IMR-90 (cell line): Measurements from ENCODE around the gene PARP12.

Source experiments
- CHD1 ChIP-seq: IDR thresholded peaks from 2 replicates; pipeline ENCODE4 v1.6.1; 2012; ENCODE audit warnings: low read depth, low read length, improper control_type of control experiment
- CTCF ChIP-seq: conservative IDR thresholded peaks from 2 replicates; pipeline ENCODE4 v1.5.1; 2012; ENCODE audit warnings: mild to moderate bottlenecking, low read depth, low read length, improper control_type of control experiment
- ELK1 ChIP-seq: fragments of 150-350 bp; IDR thresholded peaks from 2 replicates; pipeline ENCODE4 v1.6.1; 2016; ENCODE audit warnings: low read depth, mild to moderate bottlenecking, low read length, moderate library complexity, borderline replicate concordance
- FOS ChIP-seq: fragments of 150-350 bp; IDR thresholded peaks from 2 replicates; pipeline ENCODE4 v1.6.1; 2016; ENCODE audit warnings: low read depth, low read length
- MAFK ChIP-seq: IDR thresholded peaks from 2 replicates; pipeline ENCODE4 v1.6.1; 2012; ENCODE audit warnings: low read depth, low read length, improper control_type of control experiment
- POLR2A ChIP-seq: IDR thresholded peaks from 2 replicates; pipeline ENCODE4 v1.6.1; 2012; ENCODE audit warnings: mild to moderate bottlenecking, low read depth, low read length
- RAD21 ChIP-seq: IDR thresholded peaks from 2 replicates; pipeline ENCODE4 v1.6.1; 2012; ENCODE audit warnings: low read length, improper control_type of control experiment
- RCOR1 ChIP-seq: IDR thresholded peaks from 2 replicates; pipeline ENCODE4 v1.6.1; 2012; ENCODE audit warnings: mild to moderate bottlenecking, low read length, improper control_type of control experiment; ENCODE audit not compliant: insufficient replicate concordance
- SMC3 ChIP-seq: fragments of 150-350 bp; IDR thresholded peaks from 2 replicates; pipeline ENCODE4 v1.6.1; 2016; ENCODE audit warnings: low read depth, mild to moderate bottlenecking, antibody characterized with exemption, low read length, moderate library complexity
- TF ChIP-seq, protein P1 (sequence below): fragments of 150-350 bp; IDR thresholded peaks from 2 replicates; pipeline ENCODE4 v1.6.1; 2017; ENCODE audit warnings: mild to moderate bottlenecking, antibody characterized with exemption, low read length, low read depth

DNA sequence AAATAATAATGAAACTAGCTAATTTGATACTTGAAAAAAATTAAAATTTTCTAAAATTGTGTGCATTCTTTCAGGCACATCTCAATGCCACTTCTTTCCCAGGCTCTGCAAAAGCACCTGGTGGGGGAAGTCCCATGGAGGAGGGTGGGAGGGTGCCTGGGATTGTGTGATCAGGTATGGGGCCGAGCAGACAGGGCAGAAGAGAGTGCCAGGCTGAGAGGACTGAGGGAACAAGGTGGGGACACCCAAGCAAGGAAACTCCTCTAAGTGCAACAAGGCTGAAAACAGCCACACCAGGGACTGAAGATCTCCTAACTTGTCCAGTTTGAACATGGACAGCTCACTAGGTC lies 13.8 kb downstream of the PARP12 start:
- TF ChIP-seq SMC3 = no peak
- TF ChIP-seq FOS = no peak
- no peak for TF ChIP-seq POLR2A
- no peak for TF ChIP-seq CTCF
- no peak for TF ChIP-seq CHD1
- no peak for TF ChIP-seq RAD21
- no peak for TF ChIP-seq MAFK
- no peak for TF ChIP-seq RCOR1
- no peak for TF ChIP-seq ELK1
- TF ChIP-seq, protein P1, sequence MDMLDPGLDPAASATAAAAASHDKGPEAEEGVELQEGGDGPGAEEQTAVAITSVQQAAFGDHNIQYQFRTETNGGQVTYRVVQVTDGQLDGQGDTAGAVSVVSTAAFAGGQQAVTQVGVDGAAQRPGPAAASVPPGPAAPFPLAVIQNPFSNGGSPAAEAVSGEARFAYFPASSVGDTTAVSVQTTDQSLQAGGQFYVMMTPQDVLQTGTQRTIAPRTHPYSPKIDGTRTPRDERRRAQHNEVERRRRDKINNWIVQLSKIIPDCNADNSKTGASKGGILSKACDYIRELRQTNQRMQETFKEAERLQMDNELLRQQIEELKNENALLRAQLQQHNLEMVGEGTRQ = no peak
